Stimulated activated naive CD8-positive, alpha-beta T cell treated with anti-CD3 and anti-CD28 coated beads, Interleukin-15, Interleukin-2, amounts not matched to agents 100 ng/mL and 50 ng/mL, for 24 hours (primary cell): Measurements from ENCODE around the gene ASPRV1.

Source experiments
- H3K27ac Mint-ChIP-seq: one replicate; pipeline ENCODE4 v1.8.0; 2021; ENCODE audit warnings: mild to moderate bottlenecking, mixed read lengths
- H3K27me3 Mint-ChIP-seq: one replicate; pipeline ENCODE4 v1.8.0; 2021; ENCODE audit warnings: mixed read lengths
- H3K36me3 Mint-ChIP-seq: one replicate; pipeline ENCODE4 v1.8.0; 2021; ENCODE audit warnings: low read depth, mixed read lengths
- H3K4me1 Mint-ChIP-seq: one replicate; pipeline ENCODE4 v1.8.0; 2021; ENCODE audit warnings: low read depth, mixed read lengths
- H3K4me3 Mint-ChIP-seq: one replicate; pipeline ENCODE4 v1.8.0; 2021; ENCODE audit warnings: mild to moderate bottlenecking, mixed read lengths
- H3K9me3 Mint-ChIP-seq: one replicate; pipeline ENCODE4 v1.8.0; 2021; ENCODE audit warnings: mixed read lengths

ASPRV1 gene

GRCh38 chr2:69923116-69923515 lies 38.3 kb downstream of the ASPRV1 start:
- no peak overlapping the region for H3K4me3 Mint-ChIP-seq
- H3K27ac Mint-ChIP-seq, result no peak overlapping the region
- H3K36me3 Mint-ChIP-seq, result peaks cover 30% of the 10 kb centered on the region

GRCh38 chr2:69918401-69918800 lies 43.0 kb downstream of the ASPRV1 start:
- Mint-ChIP-seq H3K4me1 (peaks cover 33% of the 10 kb centered on the region), H3K27ac (no peak overlapping the region), H3K9me3 (no peaks in the 10 kb centered on the region), H3K36me3 (peaks cover 30% of the 10 kb centered on the region), H3K4me3 (no peak overlapping the region), H3K27me3 (no peaks in the 10 kb centered on the region)

More at GRCh38 chr2:69923116-69923515, 38.3 kb downstream of the ASPRV1 start:
- Mint-ChIP-seq H3K4me1 (peaks cover 19% of the 10 kb centered on the region), H3K9me3 (no peaks in the 10 kb centered on the region), H3K27me3 (no peaks in the 10 kb centered on the region)

GRCh38 chr2:69917852-69918251 lies 43.6 kb downstream of the ASPRV1 start:
- Mint-ChIP-seq H3K4me1 (peaks cover 35% of the 10 kb centered on the region), H3K9me3 (no peaks in the 10 kb centered on the region), H3K27me3 (no peaks in the 10 kb centered on the region), H3K36me3 (peaks cover 26% of the 10 kb centered on the region), H3K4me3 (no peak overlapping the region), H3K27ac (no peak overlapping the region)

- Mint-ChIP-seq H3K27ac (peak overlapping the region; percentile 40), H3K27me3 (no peaks in the 10 kb centered on the region), H3K4me1 (peaks cover 39% of the 10 kb centered on the region), H3K9me3 (no peaks in the 10 kb centered on the region), H3K36me3 (peaks cover 21% of the 10 kb centered on the region), H3K4me3 (peak overlapping the region; percentile 80)
Measured at GRCh38 chr2:69916106-69916505, 45.3 kb downstream of the ASPRV1 start.

- Mint-ChIP-seq H3K27me3 (no peaks in the 10 kb centered on the region), H3K27ac (peak within 1 kb of the TSS; percentile 88), H3K4me1 (peaks cover 39% of the 10 kb centered on the region), H3K9me3 (no peaks in the 10 kb centered on the region), H3K4me3 (peak within 1 kb of the TSS; percentile 85), H3K36me3 (peaks cover 18% of the 10 kb centered on the region)
Measured at GRCh38 chr2:69914950-69915945, 46.2 kb downstream of the ASPRV1 start, which contains the start of gene MXD1. Gene MXD1, plus strand, starts transcription at chr2:69915109. Its CDS starts 222 bp downstream, at chr2:69915331.

- peak overlapping the region; percentile 88 for H3K27ac Mint-ChIP-seq
- H3K4me1 Mint-ChIP-seq, result peaks cover 39% of the 10 kb centered on the region
- H3K4me3 Mint-ChIP-seq, result peak overlapping the region; percentile 85
- H3K9me3 Mint-ChIP-seq, result no peaks in the 10 kb centered on the region
- H3K36me3 Mint-ChIP-seq, result peaks cover 17% of the 10 kb centered on the region
- no peaks in the 10 kb centered on the region for H3K27me3 Mint-ChIP-seq
Measured at GRCh38 chr2:69914164-69914949, 47.1 kb downstream of the ASPRV1 start.

GRCh38 chr2:69911985-69912563 lies 49.4 kb downstream of the ASPRV1 start:
- Mint-ChIP-seq H3K4me1 (peaks cover 28% of the 10 kb centered on the region), H3K9me3 (no peaks in the 10 kb centered on the region), H3K4me3 (no peak overlapping the region), H3K27ac (no peak overlapping the region), H3K27me3 (no peaks in the 10 kb centered on the region), H3K36me3 (peaks cover 26% of the 10 kb centered on the region)
